ENCODE data around the gene VEGFC.

DNA sequence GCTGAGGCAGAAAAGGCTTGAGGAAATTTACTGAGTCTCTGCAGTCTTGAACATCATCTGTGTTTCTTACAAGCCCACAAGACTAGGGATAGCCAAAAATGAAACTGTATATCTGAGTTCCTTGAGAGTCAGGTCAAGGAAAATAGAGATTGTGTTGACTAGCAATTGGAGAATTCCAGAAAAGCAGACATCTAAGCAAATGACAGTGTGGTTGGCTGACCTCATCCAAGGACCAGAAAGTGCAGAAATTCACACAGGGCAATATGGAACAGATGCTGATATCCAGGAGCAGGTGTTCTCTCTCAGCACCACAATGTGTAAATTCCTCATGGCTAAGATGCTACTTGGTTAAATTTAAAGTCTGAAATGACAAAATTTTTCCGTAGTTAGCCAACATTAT is 146.4 kb downstream of the VEGFC start:
- TF ChIP-seq, protein P1, sequence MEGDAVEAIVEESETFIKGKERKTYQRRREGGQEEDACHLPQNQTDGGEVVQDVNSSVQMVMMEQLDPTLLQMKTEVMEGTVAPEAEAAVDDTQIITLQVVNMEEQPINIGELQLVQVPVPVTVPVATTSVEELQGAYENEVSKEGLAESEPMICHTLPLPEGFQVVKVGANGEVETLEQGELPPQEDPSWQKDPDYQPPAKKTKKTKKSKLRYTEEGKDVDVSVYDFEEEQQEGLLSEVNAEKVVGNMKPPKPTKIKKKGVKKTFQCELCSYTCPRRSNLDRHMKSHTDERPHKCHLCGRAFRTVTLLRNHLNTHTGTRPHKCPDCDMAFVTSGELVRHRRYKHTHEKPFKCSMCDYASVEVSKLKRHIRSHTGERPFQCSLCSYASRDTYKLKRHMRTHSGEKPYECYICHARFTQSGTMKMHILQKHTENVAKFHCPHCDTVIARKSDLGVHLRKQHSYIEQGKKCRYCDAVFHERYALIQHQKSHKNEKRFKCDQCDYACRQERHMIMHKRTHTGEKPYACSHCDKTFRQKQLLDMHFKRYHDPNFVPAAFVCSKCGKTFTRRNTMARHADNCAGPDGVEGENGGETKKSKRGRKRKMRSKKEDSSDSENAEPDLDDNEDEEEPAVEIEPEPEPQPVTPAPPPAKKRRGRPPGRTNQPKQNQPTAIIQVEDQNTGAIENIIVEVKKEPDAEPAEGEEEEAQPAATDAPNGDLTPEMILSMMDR (IDR thresholded peaks at IDR 0.05; ENCODE audit: insufficient read depth, low read depth, low read length), result no peak
- no peak for TF ChIP-seq EZH2 (IDR thresholded peaks at IDR 0.05; ENCODE audit: insufficient read depth, low read length)
